H1 (cell line): ENCODE measurements around the gene ATAD5. TPM values are rescaled to one million over a fixed set of nuclear protein-coding genes. Genes with fewer than 3 reads are reported as not detected.

ENCODE experiments used
- BACH1 ChIP-seq: IDR thresholded peaks from 2 replicates; pipeline ENCODE4 v1.6.1; 2012; ENCODE audit warnings: low read length, improper control_type of control experiment
- CBX8 ChIP-seq: fragments of 300-800, 300-1000 bp; sonication (generic); IDR thresholded peaks from 2 replicates; pipeline ENCODE4 v1.7.1; 2016; ENCODE audit warnings: low read depth, low read length, borderline replicate concordance
- CHD1 ChIP-seq: IDR thresholded peaks from 2 replicates; pipeline ENCODE4 v1.6.1; 2012; ENCODE audit warnings: low read depth, low read length, improper control_type of control experiment
- CTBP2 ChIP-seq: IDR thresholded peaks from 2 replicates; pipeline ENCODE4 v1.7.0; 2011; ENCODE audit warnings: borderline replicate concordance, mild to moderate bottlenecking, moderate library complexity, mixed read lengths, low read length; ENCODE audit not compliant: insufficient read depth, insufficient read length
- EGR1 ChIP-seq: IDR thresholded peaks from 2 replicates; pipeline ENCODE4 v1.6.1; 2011; ENCODE audit warnings: low read depth, low read length, borderline replicate concordance
- EZH2 ChIP-seq: fragments of 200-600 bp; sonication (generic); IDR thresholded peaks from 2 replicates; pipeline ENCODE4 v1.7.1; 2012; ENCODE audit warnings: low read depth, mild to moderate bottlenecking, moderate library complexity, low read length, inconsistent platforms; ENCODE audit not compliant: severe bottlenecking
- FOSL1 ChIP-seq: IDR thresholded peaks from 2 replicates; pipeline ENCODE4 v1.6.1; 2011; ENCODE audit warnings: mild to moderate bottlenecking, low read depth, low read length, moderate library complexity; ENCODE audit not compliant: insufficient read depth
- GABPA ChIP-seq: IDR thresholded peaks from 2 replicates; pipeline ENCODE4 v1.6.1; 2011; ENCODE audit warnings: mild to moderate bottlenecking, low read length, moderate library complexity, borderline replicate concordance; ENCODE audit not compliant: insufficient read depth
- GTF2F1 ChIP-seq: IDR thresholded peaks from 2 replicates; pipeline ENCODE4 v1.6.1; 2012; ENCODE audit warnings: low read depth, low read length, improper control_type of control experiment, borderline replicate concordance
- HDAC2 ChIP-seq, 2 experiments: fragments of 300-600 bp in 1 of 2; sonication (generic) in 1 of 2; IDR thresholded peaks; 2 replicates each; pipeline ENCODE4 v1.6.1; 2011 to 2012; ENCODE audit warnings: low read depth in 2 of 2, low read length in 2 of 2, mild to moderate bottlenecking in 2 of 2, moderate library complexity in 2 of 2, borderline replicate concordance in 1 of 2, inconsistent platforms in 1 of 2
- KDM5A ChIP-seq: fragments of 200-600 bp; IDR thresholded peaks from 2 replicates; pipeline ENCODE4 v1.7.1; 2012; ENCODE audit warnings: mild to moderate bottlenecking, low read length, inconsistent platforms, mixed read lengths
- NANOG ChIP-seq: IDR thresholded peaks from 2 replicates; pipeline ENCODE4 v1.6.1; 2011; ENCODE audit warnings: low read length, low read depth, mild to moderate bottlenecking, inconsistent platforms; ENCODE audit not compliant: insufficient read depth, poor library complexity, severe bottlenecking
- PHF8 ChIP-seq: fragments of 200-600 bp; sonication (generic); conservative IDR thresholded peaks from 2 replicates; pipeline ENCODE4 v1.7.1; 2012; ENCODE audit warnings: low read depth, mild to moderate bottlenecking, inconsistent platforms, low read length, moderate library complexity
- POU5F1 ChIP-seq: IDR thresholded peaks from 2 replicates; pipeline ENCODE4 v1.6.1; 2011; ENCODE audit warnings: low read depth, mild to moderate bottlenecking, low read length, moderate library complexity
- RBBP5 ChIP-seq: IDR thresholded peaks from 2 replicates; pipeline ENCODE4 v1.7.1; 2012; ENCODE audit warnings: low read depth, mild to moderate bottlenecking, inconsistent platforms, low read length, moderate library complexity, borderline replicate concordance
- RFX5 ChIP-seq: IDR thresholded peaks from 2 replicates; pipeline ENCODE4 v1.6.1; 2011; ENCODE audit warnings: low read depth, low read length, improper control_type of control experiment, borderline replicate concordance
- SIN3A ChIP-seq, 2 experiments: IDR thresholded peaks in 1 of 2; conservative IDR thresholded peaks in 1 of 2; 2 replicates each; pipeline ENCODE4 v1.6.1; 2011 to 2012; ENCODE audit warnings: low read length in 2 of 2, improper control_type of control experiment in 1 of 2, low read depth in 1 of 2, mild to moderate bottlenecking in 1 of 2
- SP4 ChIP-seq: IDR thresholded peaks from 2 replicates; pipeline ENCODE4 v1.6.1; 2012; ENCODE audit warnings: low read length, inconsistent platforms
- SUZ12 ChIP-seq: fragments of 200-600 bp; sonication (generic); IDR thresholded peaks from 2 replicates; pipeline ENCODE4 v1.6.1; 2012; ENCODE audit warnings: mild to moderate bottlenecking, inconsistent platforms, low read length, moderate library complexity, mixed read lengths
- TAF1 ChIP-seq: IDR thresholded peaks from 2 replicates; pipeline ENCODE4 v1.6.1; 2011; ENCODE audit warnings: mild to moderate bottlenecking, low read depth, low read length
- TBP ChIP-seq: IDR thresholded peaks from 2 replicates; pipeline ENCODE4 v1.6.1; 2011; ENCODE audit warnings: low read depth, low read length, improper control_type of control experiment
- TCF12 ChIP-seq: IDR thresholded peaks from 2 replicates; pipeline ENCODE4 v1.6.1; 2011; ENCODE audit warnings: low read depth, mild to moderate bottlenecking, low read length
- polyA plus RNA-seq, 7 experiments: library from polyadenylated mRNA; depleted of rRNA in 3 of 7; stranded (reverse) in 5 of 7; unstranded in 2 of 7; fragments of >200 nt in 5 of 7; fragments of 200-250 nt in 2 of 7; gene quantifications; 1 replicate in 5 of 7; 2 replicates in 1 of 7; 4 replicates in 1 of 7; pipeline versions ENCODE4 v1.2.1 to v1.2.3, GENCODE V29; 2011 to 2013; ENCODE audit warnings: missing spikeins in 2 of 7, mixed read lengths in 2 of 7
- total RNA-seq: library from RNA; stranded (reverse); fragmentation: NEBNext Ultra II Directional; extraction: Animal tissue kit (Norgen Biotek cat#: 25700); gene quantifications from 2 replicates; pipeline ENCODE4 v1.2.1, GENCODE V29; 2021

The ATAD5 gene
- total and polyA plus RNA-seq, 2 of the 8 experiments (the other 6 are each of a cell fraction or from before 2014, with no cell fraction given) = 3.5 to 30.0 TPM

DNA sequence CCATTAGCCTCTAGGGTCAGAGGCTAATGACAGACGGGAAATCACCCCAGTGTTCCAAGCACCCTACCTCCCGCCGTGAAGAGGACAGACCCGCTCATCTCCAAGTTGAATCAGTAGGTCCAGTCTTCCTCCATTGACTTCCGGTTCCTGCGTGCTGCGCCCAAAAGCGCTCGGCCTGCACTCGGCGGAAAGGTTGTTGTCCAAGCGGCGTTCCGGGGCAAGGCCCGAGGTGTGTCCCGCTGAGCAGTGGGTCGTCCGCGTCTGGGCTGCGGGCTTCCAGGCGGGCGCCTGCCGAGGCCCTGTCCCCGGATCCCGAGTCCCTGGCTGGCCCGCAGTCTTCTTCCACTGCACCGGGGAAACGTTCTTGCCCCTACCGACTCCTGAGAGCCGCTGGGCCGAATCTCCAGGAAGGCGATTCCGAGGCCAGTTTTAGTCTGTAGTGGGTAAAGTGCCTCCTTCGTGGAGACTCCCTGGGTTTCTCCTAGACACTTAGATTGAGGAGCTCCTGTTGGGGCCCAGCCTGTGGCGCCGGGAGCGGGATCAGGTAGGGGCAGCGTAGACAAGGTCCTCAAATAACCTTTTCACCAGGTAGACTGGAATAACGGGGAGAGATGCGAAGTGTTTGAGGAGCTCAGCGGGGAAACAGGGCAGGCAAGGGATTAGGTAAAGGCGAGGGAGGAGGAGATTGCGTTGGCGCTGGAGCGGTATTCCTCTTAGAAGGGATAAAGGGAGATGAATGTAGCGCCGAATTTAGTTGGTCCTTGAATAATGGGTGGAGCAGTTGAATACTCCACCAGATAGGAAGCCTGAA, 74.5 kb downstream of the ATAD5 start, which contains the start of gene TEFM (continued):
- TF ChIP-seq NANOG (peak; percentile 42), CHD1 (no peak), SP4 (peak; percentile 81), GABPA (peak; percentile 99), PHF8 (peak; percentile 74), SIN3A (conservative IDR thresholded peaks at IDR 0.05 in 1 of 2, IDR thresholded peaks at IDR 0.05 in 1 of 2; ENCODE audit: low read depth in 1 of 2, low read length in 2 of 2) (peak; percentile 53 to 92; a peak in 3 of 4 replicates), FOSL1 (0 out of 2 replicates have a peak, but pooled peaks have one; percentile 10), GTF2F1 (peak; percentile 83; the same call in 1 of the 2 replicates), TBP (peak; percentile 84), CTBP2 (peak; percentile 81), SUZ12 (no peak), HDAC2 (IDR thresholded peaks at IDR 0.05; ENCODE audit: borderline replicate concordance in 1 of 2, low read depth in 2 of 2, low read length in 2 of 2) (peak; percentile 41 to 66; a peak in 1 of 4 replicates), TAF1 (peak; percentile 91), RBBP5 (peak; percentile 75; the same call in 1 of the 2 replicates), CBX8 (no peak), POU5F1 (0 out of 2 replicates have a peak, but pooled peaks have one; percentile 30), RFX5 (no peak), TCF12 (0 out of 2 replicates have a peak, but pooled peaks have one; percentile 43), BACH1 (peak; percentile 42; the same call in 1 of the 2 replicates), EGR1 (no peak), KDM5A (peak; percentile 88), EZH2 (no peak)
